BLaER1 (cell line): ENCODE results near the gene BRICD5.
"Not testable (repeated sequence)": the region's sequence is repeated elsewhere in the genome, so short reads cannot be mapped to it uniquely, and the experiment has no call there.

Source experiments
- H3K27ac ChIP-seq: shearing (Covaris generic); formaldehyde crosslinking; 2 replicates; pipeline ENCODE4 v1.8.1; 2022
- H3K27me3 ChIP-seq: shearing (Covaris generic); formaldehyde crosslinking; 2 replicates; pipeline ENCODE4 v1.8.1; 2022
- H3K36me3 ChIP-seq: shearing (Covaris generic); formaldehyde crosslinking; 2 replicates; pipeline ENCODE4 v1.8.1; 2022
- H3K4me1 ChIP-seq: shearing (Covaris generic); formaldehyde crosslinking; 2 replicates; pipeline ENCODE4 v1.8.1; 2022
- H3K4me2 ChIP-seq: shearing (Covaris generic); formaldehyde crosslinking; 2 replicates; pipeline ENCODE4 v1.8.1; 2022
- H3K4me3 ChIP-seq: shearing (Covaris generic); formaldehyde crosslinking; 2 replicates; pipeline ENCODE4 v1.8.1; 2022
- H3K9ac ChIP-seq: shearing (Covaris generic); formaldehyde crosslinking; 2 replicates; pipeline ENCODE4 v1.8.1; 2022
- H3K9me3 ChIP-seq: shearing (Covaris generic); formaldehyde crosslinking; 2 replicates; pipeline ENCODE4 v1.8.1; 2022
- H4K20me1 ChIP-seq: shearing (Covaris generic); formaldehyde crosslinking; 2 replicates; pipeline ENCODE4 v1.8.1; 2022
- Cebpa-rat ChIP-seq: shearing (Covaris generic); IDR thresholded peaks from 2 replicates; pipeline ENCODE4 v1.8.1; 2022

BRICD5 gene

DNA sequence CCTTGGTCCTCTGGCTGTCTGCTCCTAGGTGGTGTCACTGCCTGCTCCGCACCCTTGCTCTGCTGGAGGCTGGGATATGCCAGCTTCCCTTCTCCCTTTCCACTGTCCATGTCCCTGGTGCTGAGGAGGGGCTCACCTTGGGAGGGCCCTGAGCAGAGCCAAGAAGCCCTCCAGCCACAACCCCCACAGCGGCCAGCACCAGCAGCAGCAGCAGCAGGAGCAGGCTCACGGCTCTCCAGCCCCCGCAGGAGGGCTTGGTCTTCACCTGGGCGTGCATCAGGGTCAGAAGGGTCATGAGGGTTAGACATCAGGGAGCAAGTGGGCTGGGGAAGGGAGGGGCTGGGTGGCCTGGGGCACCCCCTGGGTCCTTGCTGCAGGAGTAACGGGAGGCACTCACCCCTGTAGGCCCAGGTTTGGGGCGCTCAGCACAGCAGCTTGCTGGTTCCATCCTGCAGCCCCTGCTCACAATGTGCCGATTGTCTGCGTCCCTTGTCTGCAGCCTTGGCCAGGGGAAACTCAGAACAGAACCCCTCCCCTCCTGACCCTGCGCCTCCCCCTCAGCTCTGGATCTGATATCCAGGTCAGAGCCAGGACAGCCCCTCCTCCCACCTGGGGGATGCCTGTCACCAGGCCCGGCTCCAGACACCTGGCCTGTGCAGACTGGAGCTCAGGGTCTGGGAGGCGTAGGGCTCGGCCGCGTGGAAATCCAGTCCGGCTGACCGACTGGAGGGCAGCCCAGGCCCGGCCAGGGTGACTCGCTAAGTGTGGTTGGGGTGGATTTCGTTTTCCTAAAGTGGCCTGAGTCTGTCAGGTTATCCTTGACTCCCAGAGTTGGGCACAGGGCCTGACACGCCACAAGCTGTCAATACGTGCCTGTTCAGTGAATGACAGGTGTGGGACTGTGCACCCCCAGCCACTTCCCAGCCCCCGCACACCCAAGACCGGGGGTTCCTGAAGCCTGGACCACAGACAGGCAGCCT lies at the start of gene BRICD5:
TSS of gene BRICD5 (minus strand) at position 478 of the 980 bp plus-strand sequence. CDS start at position 448, 30 bp downstream.
- Histone ChIP-seq H3K9me3 (no peaks in the 10 kb centered on the region), H3K27me3 (no peaks in the 10 kb centered on the region), H3K36me3 (peaks cover 63% of the 10 kb centered on the region), H3K4me2 (no peak within 1 kb of the TSS), H3K4me3 (no peak within 1 kb of the TSS), H4K20me1 (peaks cover 47% of the 10 kb centered on the region), H3K27ac (no peak within 1 kb of the TSS), H3K4me1 (peaks cover 38% of the 10 kb centered on the region), H3K9ac (0 out of 2 replicates have a peak within 1 kb of the TSS, but pooled peaks have one; percentile 85)
- no peak for TF ChIP-seq Cebpa-rat

DNA sequence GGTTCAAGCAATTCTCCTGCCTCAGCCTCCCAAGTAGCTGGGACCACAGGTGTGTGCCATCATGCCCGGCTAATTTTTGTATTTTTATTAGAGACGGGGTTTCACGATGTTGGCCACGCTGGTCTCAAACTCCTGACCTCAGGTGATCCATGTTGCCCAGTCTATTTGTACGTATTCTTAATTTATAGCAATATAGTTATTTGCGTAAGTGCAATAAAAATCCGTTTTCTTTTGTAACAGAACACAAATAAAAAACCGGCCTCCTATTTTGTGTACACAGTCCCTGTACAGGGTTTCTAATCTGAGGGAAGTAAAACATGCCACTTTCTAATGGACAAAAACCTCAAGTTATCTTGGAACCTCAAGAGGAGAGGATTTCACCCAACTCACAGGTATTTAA lies 49.6 kb upstream of the BRICD5 start:
- no peaks in the 10 kb centered on the region for H3K9me3 ChIP-seq
- H3K4me2 ChIP-seq, result no peak overlapping the region
- H3K36me3 ChIP-seq, result peaks cover 100% of the 10 kb centered on the region
- H3K9ac ChIP-seq, result no peak overlapping the region
- peaks cover 100% of the 10 kb centered on the region for H4K20me1 ChIP-seq
- no peaks in the 10 kb centered on the region for H3K27me3 ChIP-seq
- no peak overlapping the region for H3K4me3 ChIP-seq
- H3K27ac ChIP-seq, result no peak overlapping the region
- TF ChIP-seq Cebpa-rat, result no peak
- H3K4me1 ChIP-seq, result no peaks in the 10 kb centered on the region; the same call in 1 of the 2 replicates

DNA sequence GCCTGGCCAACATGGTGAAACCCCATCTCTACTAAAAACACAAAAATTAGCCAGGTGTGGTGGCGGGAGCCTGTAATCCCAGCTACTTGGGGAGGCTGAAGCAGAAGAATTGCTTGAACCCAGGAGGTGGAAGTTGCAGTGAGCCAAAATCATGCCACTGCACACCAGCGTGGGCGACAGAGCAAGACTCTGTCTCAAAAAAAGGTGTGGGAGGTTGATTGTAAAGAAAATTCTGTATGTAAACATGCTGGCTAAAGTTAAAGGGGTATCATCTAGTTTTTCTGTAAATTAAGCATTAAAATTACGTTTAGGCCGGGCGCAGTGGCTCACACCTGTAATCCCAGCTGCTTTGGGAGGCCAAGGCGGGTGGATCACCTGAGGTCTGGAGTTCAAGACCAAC lies 47.9 kb upstream of the BRICD5 start:
- H3K9me3 ChIP-seq, H3K4me2 ChIP-seq, H3K27me3 ChIP-seq, H3K4me1 ChIP-seq, H3K4me3 ChIP-seq, H3K27ac ChIP-seq: not testable (repeated sequence)
- 0 out of 2 replicates have a peak overlapping the region, but pooled peaks have one; percentile 40 for H3K9ac ChIP-seq
- peaks cover 100% of the 10 kb centered on the region for H3K36me3 ChIP-seq
- H4K20me1 ChIP-seq, result peaks cover 97% of the 10 kb centered on the region

DNA sequence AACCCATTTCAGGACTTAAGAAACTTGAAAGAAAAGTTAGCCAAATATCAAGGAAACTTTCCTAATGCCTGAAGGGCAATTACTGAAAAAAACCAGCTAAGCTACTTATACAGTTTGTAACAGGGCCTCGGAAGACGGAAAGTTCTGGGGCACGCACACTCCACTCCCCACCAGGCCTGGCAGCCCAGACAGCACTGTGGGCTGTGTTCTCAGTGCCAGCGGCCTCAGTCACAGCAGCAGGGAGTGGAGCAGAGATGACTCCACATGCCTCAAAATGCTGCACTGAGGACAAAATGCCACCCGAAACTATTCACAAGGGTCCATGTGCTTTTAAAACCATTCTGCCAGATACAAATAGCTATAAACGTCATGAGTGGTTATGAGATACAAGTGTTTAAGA lies 47.1 kb upstream of the BRICD5 start:
- peaks cover 100% of the 10 kb centered on the region for H3K36me3 ChIP-seq
- H3K27ac ChIP-seq, result no peak overlapping the region
- no peak for TF ChIP-seq Cebpa-rat
- peaks cover 97% of the 10 kb centered on the region for H4K20me1 ChIP-seq
- no peak overlapping the region for H3K4me3 ChIP-seq
- no peak overlapping the region for H3K4me2 ChIP-seq
- no peaks in the 10 kb centered on the region for H3K27me3 ChIP-seq
- H3K4me1 ChIP-seq, result 0 out of 2 replicates have a peak, but pooled peaks cover under 1% of the 10 kb centered on the region
- no peak overlapping the region; the same call in 1 of the 2 replicates for H3K9ac ChIP-seq
- H3K9me3 ChIP-seq, result no peaks in the 10 kb centered on the region

DNA sequence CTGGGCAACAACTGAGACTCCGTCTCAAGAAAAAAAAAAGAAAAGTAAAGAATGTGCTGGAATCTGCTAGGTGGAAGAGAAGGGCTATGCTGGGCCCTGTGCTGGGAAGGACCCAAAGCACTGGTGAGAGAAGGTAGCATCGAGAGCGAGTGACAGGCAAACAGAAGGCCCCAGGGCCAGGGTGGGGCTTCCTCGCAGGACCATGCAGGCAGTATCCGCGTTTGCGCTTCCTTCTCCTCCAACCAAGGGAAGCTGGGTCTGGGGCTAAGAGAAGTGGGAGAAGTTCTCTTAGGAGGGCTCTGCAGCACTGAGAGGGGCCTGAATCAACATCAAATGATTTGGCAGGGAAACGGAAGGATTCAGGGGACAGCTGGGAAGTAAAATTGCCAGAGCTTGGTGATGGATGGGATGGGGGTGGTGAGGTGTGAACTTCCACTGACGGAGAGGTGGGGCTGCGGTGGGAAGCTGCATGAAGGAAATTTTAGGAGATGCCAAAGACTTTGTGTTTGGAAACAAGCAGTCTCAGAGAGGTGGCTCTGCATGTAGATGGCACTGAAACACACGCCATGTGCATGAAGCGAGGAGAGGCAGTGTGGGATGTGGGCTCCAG lies 46.0 kb upstream of the BRICD5 start:
- Histone ChIP-seq H3K9ac (0 out of 2 replicates have a peak overlapping the region, but pooled peaks have one; percentile 10), H3K27me3 (no peaks in the 10 kb centered on the region), H3K9me3 (no peaks in the 10 kb centered on the region), H4K20me1 (peaks cover 97% of the 10 kb centered on the region), H3K4me1 (peaks cover 11% of the 10 kb centered on the region), H3K27ac (no peak overlapping the region), H3K4me2 (no peak overlapping the region), H3K4me3 (no peak overlapping the region), H3K36me3 (peaks cover 99% of the 10 kb centered on the region)
- no peak for TF ChIP-seq Cebpa-rat

DNA sequence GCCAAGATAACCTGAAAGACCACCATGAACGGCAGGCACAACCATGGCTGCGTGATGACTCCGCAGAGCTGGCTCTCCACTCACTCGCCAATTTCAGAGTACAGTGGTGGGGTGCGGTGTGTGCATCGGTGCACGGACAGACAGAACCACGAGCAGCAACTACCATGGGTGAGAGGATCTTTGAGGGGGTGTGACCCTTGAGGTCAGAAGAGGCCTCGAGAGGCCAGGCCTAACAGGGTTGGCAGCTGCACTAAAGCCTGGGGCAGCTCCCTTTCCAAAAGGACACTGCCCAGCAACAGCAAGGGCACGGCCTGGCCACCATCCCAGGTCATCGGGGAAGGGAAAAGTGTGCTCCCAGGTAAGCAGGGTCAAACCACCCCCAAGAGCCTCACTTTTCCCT lies 42.6 kb upstream of the BRICD5 start:
- H4K20me1 ChIP-seq, result peaks cover 69% of the 10 kb centered on the region
- no peak overlapping the region for H3K27ac ChIP-seq
- H3K9me3 ChIP-seq, result no peaks in the 10 kb centered on the region
- H3K4me2 ChIP-seq, result no peak overlapping the region
- TF ChIP-seq Cebpa-rat, result no peak
- peaks cover 30% of the 10 kb centered on the region for H3K4me1 ChIP-seq
- H3K36me3 ChIP-seq, result peaks cover 77% of the 10 kb centered on the region
- no peaks in the 10 kb centered on the region for H3K27me3 ChIP-seq
- H3K4me3 ChIP-seq, result no peak overlapping the region
- H3K9ac ChIP-seq, result no peak overlapping the region

DNA sequence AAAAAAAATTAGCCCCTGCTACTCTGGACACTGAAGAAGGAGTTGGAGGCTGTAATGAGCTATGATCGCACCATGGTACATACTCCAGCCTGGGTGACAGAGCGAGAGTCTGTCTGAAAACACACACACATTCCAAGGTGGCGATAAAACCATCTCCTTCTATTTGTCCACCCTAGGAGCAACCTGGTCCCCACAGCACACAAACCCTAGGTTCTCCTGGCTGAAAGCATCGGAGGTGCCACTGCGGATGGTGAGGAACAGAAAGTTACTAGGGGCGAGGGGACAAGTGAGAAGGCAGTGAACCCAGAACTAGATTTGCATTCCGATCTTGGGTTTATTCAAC lies 42.1 kb upstream of the BRICD5 start:
- peaks cover 67% of the 10 kb centered on the region for H4K20me1 ChIP-seq
- TF ChIP-seq Cebpa-rat, result no peak
- peaks cover 30% of the 10 kb centered on the region for H3K4me1 ChIP-seq
- no peak overlapping the region for H3K4me2 ChIP-seq
- H3K36me3 ChIP-seq, result peaks cover 76% of the 10 kb centered on the region
- H3K27ac ChIP-seq, result no peak overlapping the region
- H3K27me3 ChIP-seq, result no peaks in the 10 kb centered on the region
- no peak overlapping the region for H3K4me3 ChIP-seq
- 0 out of 2 replicates have a peak overlapping the region, but pooled peaks have one; percentile 93 for H3K9ac ChIP-seq
- no peaks in the 10 kb centered on the region for H3K9me3 ChIP-seq

DNA sequence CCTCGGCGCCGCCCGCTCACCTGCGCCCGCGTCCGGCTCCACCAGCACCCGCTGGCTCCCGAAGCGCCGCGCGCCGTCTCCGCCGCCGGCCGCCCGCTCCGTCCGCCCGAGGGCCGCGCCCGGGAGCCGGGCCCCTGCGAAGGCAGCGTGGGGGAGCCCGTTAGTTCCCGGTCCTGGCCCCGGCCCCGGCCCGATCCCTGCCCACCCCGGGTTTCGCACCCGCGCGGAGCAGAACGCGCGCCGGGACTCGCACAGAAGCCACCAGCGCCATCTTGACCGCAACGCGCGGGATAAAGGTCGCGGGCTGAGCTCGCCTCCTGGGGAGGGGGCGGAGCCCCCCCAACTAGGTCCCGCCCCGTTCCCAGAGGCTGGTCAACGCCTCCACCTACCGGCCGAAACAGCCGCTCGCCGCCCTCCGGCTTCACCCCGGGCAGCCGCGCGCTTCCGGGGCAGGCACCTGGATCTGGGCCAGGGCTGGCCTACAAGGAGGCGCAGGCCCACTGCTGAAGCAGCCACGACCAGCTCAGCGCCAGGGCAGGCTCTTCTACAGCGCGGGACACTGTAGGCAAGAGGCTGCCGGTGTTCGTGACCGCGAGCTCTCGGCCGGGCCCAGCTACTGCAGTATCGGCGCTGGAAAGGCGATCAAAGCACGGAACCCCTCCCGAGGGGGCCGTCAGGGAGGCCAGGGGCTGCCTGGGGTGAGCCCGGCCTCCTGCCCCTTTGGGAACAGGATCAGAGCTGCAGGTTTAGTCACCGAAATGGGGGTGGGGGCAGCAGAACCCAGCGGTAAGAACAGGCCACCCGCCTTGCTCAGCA lies 40.8 kb upstream of the BRICD5 start, which contains the start of gene ECI1:
TSS of gene ECI1 (minus strand) at position 292 of the 816 bp plus-strand sequence. CDS start at position 271, 21 bp downstream.
- Histone ChIP-seq H4K20me1 (peaks cover 55% of the 10 kb centered on the region), H3K27me3 (no peaks in the 10 kb centered on the region), H3K9me3 (no peaks in the 10 kb centered on the region), H3K4me1 (peaks cover 30% of the 10 kb centered on the region), H3K9ac (peak within 1 kb of the TSS; percentile 93), H3K36me3 (peaks cover 76% of the 10 kb centered on the region), H3K27ac (peak within 1 kb of the TSS; percentile 93), H3K4me3 (peak within 1 kb of the TSS; percentile 84), H3K4me2 (peak within 1 kb of the TSS; percentile 91)
- no peak for TF ChIP-seq Cebpa-rat

DNA sequence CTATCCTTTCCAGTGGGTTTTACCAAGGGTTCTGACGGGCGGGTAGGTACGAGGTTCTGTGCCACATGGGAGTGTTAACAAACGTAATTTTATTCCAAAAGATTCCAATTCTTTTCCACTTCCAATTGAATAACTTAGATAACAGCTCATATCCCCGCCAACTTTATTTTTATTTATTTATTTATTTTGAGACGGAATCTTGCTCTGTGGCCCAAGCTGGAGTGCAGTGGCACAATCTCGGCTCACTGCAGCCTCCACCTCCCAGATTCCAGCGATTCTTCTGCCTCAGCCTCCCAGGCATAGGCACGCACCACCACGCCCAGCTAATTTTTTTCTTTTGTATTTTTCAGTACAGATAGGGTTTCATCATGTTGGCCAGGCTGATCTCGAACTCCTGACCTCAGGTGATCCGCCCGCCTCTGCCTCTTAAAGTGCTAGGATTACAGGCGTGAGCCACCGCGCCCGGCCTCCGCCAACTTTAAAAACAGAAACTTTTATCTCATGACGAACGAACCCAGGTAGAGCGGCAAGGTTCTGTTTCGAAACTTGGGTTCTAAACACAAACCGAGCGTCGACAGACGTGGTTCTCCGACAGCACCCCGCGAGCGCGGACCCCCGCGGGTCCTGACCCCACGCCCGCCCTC lies 40.1 kb upstream of the BRICD5 start:
- peaks cover 30% of the 10 kb centered on the region for H3K4me1 ChIP-seq
- peaks cover 55% of the 10 kb centered on the region for H4K20me1 ChIP-seq
- H3K9ac ChIP-seq, result peak overlapping the region; percentile 93
- H3K36me3 ChIP-seq, result peaks cover 76% of the 10 kb centered on the region
- H3K27me3 ChIP-seq, result no peaks in the 10 kb centered on the region
- no peaks in the 10 kb centered on the region for H3K9me3 ChIP-seq
- peak overlapping the region; percentile 84 for H3K4me3 ChIP-seq
- H3K27ac ChIP-seq, result peak overlapping the region; percentile 93
- H3K4me2 ChIP-seq, result peak overlapping the region; percentile 91
- TF ChIP-seq Cebpa-rat, result no peak
